Small intestine (tissue), 7 donors: ENCODE measurements around the gene PIK3CG. TPM values are rescaled to one million over a fixed set of nuclear protein-coding genes. Genes with fewer than 3 reads are reported as not detected.
"Not testable (repeated sequence)": the region's sequence is repeated elsewhere in the genome, so short reads cannot be mapped to it uniquely, and the experiment has no call there.

Experiments
- DNase-seq, 2 donors: peaks; one replicate each; pipeline versions ENCODE4 v3.0.0 to v3.0.0-alpha.2; 2013
- FAIRE-seq: peaks from 2 replicates; lab custom pipeline; 2012; peaks lifted over from hg19 to GRCh38; lab: Jason Lieb, UNC
- H3K27ac ChIP-seq, 3 donors: one replicate each; pipeline ENCODE4 v1.5.1; 2013; ENCODE audit warnings: low read length in 2 of 3, mild to moderate bottlenecking in 2 of 3, control low read depth in 1 of 3, inconsistent platforms in 1 of 3, low read depth in 1 of 3, moderate library complexity in 1 of 3
- H3K27me3 ChIP-seq, 3 donors: one replicate each; pipeline ENCODE4 v1.6.1; 2013; ENCODE audit warnings: low read length in 3 of 3, inconsistent platforms in 1 of 3; ENCODE audit not compliant: control insufficient read depth in 3 of 3, insufficient read depth in 3 of 3
- H3K36me3 ChIP-seq, 3 donors: one replicate each; pipeline ENCODE4 v1.6.1; 2013; ENCODE audit warnings: low read length in 3 of 3, inconsistent platforms in 1 of 3, low read depth in 1 of 3, mild to moderate bottlenecking in 1 of 3, moderate library complexity in 1 of 3; ENCODE audit not compliant: control insufficient read depth in 3 of 3, insufficient read depth in 2 of 3
- H3K4me1 ChIP-seq, 3 donors: one replicate each; pipeline ENCODE4 v1.6.1; 2013; ENCODE audit warnings: low read length in 2 of 3, inconsistent platforms in 1 of 3, low read depth in 1 of 3, mild to moderate bottlenecking in 1 of 3, moderate library complexity in 1 of 3; ENCODE audit not compliant: control insufficient read depth in 3 of 3, insufficient read depth in 2 of 3
- H3K4me3 ChIP-seq, 3 donors: one replicate each; pipeline ENCODE4 v1.5.1; 2013; ENCODE audit warnings: low read length in 3 of 3, control low read depth in 1 of 3, inconsistent platforms in 1 of 3, low read depth in 1 of 3, mild to moderate bottlenecking in 1 of 3, moderate library complexity in 1 of 3
- H3K9me3 ChIP-seq, 2 donors: one replicate each; pipeline ENCODE4 v1.6.1; 2013; ENCODE audit warnings: low read depth in 1 of 2, low read length in 1 of 2; ENCODE audit not compliant: control insufficient read depth in 2 of 2, insufficient read depth in 1 of 2
- WGBS, 3 donors: extraction: QIAGEN DNeasy Blood & Tissue Kit; methylation state at CpG; one replicate each; pipeline ENCODE4 v1.1.7; 2013; 5-methylcytosine and 5-hydroxymethylcytosine counted together
- polyA plus RNA-seq, 4 donors: library from polyadenylated mRNA; stranded (reverse) in 3 of 4; unstranded in 1 of 4; fragments of 200-250 nt in 3 of 4; fragments of 120-200 nt in 1 of 4; gene quantifications; one replicate each; pipeline versions ENCODE4 v1.2.1 to v1.2.3, GENCODE V29; 2013
- donor health status: healthy with polysubstance abuse.
- donor health status: control.
- donor health status: control.
- donor health status: Bipolar disorder and iron deficiency.
- donor health status: healthy.

The PIK3CG gene
- polyA plus RNA-seq, 4 donors = 1.1 to 2.3 (median 1.1) TPM

GRCh38 chr7:106829496-106829895, 35.6 kb upstream of the PIK3CG start:
- WGBS, 3 donors = 66 to 86% (median 75%) methylated on average over 7 of the region's 7 CpGs
- H3K9me3 ChIP-seq = peaks cover 0 to 10% of the 10 kb centered on the region in 2 donors
- H3K4me3 ChIP-seq = no peak overlapping the region
- no peaks in the 10 kb centered on the region for H3K36me3 ChIP-seq
- H3K27ac ChIP-seq = no peak overlapping the region
- FAIRE-seq = no peak
- no peaks in the 10 kb centered on the region for H3K27me3 ChIP-seq
- no peak for DNase-seq
- no peaks in the 10 kb centered on the region for H3K4me1 ChIP-seq

GRCh38 chr7:106830896-106831295, 34.2 kb upstream of the PIK3CG start:
- not testable (repeated sequence) for DNase-seq, H3K27ac ChIP-seq, H3K36me3 ChIP-seq, H3K4me1 ChIP-seq, FAIRE-seq, H3K4me3 ChIP-seq, H3K27me3 ChIP-seq
- 87 to 92% (median 92%) methylated on average over 9 of the region's 9 CpGs for WGBS, 3 donors
- H3K9me3 ChIP-seq = peaks cover 0 to 10% of the 10 kb centered on the region in 2 donors

DNA sequence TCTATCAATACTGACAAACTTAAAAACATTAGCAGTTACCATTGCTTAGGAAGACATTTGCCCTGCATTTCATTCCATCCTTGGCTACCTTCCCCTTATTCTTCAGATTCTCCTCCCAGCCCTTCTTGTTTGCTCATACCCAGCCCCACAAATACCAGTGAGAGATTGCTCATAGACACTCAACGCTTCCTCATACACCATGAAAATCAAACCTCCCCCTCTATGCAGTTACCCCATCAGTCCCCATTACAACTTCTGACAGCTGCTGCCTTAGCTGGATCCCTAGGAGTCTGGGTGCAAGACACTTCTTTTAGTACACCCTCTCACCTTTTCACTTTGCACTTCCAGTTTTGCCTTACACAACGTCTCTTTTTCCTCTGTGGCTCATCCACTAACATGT, 28.3 kb upstream of the PIK3CG start:
- H3K9me3 ChIP-seq = no peaks in the 10 kb centered on the region
- H3K27me3 ChIP-seq = no peaks in the 10 kb centered on the region
- DNase-seq = no peak
- 87 to 92% (median 91%) methylated on average over 2 of the region's 2 CpGs for WGBS, 3 donors
- FAIRE-seq = no peak
- H3K27ac ChIP-seq = no peak overlapping the region
- H3K4me3 ChIP-seq = no peak overlapping the region
- no peaks in the 10 kb centered on the region for H3K36me3 ChIP-seq
- no peaks in the 10 kb centered on the region for H3K4me1 ChIP-seq

GRCh38 chr7:106839511-106839910, 25.6 kb upstream of the PIK3CG start:
- Histone ChIP-seq H3K27ac (no peak overlapping the region), H3K4me1 (no peaks in the 10 kb centered on the region), H3K36me3 (no peaks in the 10 kb centered on the region), H3K9me3 (no peaks in the 10 kb centered on the region), H3K27me3 (no peaks in the 10 kb centered on the region), H3K4me3 (no peak overlapping the region)
- FAIRE-seq = no peak
- WGBS, 3 donors = 78 to 94% (median 89%) methylated on average over 2 of the region's 2 CpGs
- DNase-seq = no peak

GRCh38 chr7:106840342-106840741, 24.7 kb upstream of the PIK3CG start:
- Histone ChIP-seq H3K27me3 (no peaks in the 10 kb centered on the region), H3K9me3 (no peaks in the 10 kb centered on the region), H3K36me3 (no peaks in the 10 kb centered on the region), H3K27ac (no peak overlapping the region), H3K4me1 (no peaks in the 10 kb centered on the region), H3K4me3 (no peak overlapping the region)
- no peak for DNase-seq
- FAIRE-seq = no peak
- 39 to 64% (median 51%) methylated on average over 1 of the region's 1 CpG for WGBS, 3 donors

GRCh38 chr7:106841896-106842390, 23.1 kb upstream of the PIK3CG start:
- Histone ChIP-seq H3K27ac (no peak overlapping the region), H3K9me3 (no peaks in the 10 kb centered on the region), H3K36me3 (no peaks in the 10 kb centered on the region), H3K27me3 (no peaks in the 10 kb centered on the region), H3K4me1 (no peaks in the 10 kb centered on the region), H3K4me3 (no peak overlapping the region)
- no peak for DNase-seq
- no peak for FAIRE-seq

DNA sequence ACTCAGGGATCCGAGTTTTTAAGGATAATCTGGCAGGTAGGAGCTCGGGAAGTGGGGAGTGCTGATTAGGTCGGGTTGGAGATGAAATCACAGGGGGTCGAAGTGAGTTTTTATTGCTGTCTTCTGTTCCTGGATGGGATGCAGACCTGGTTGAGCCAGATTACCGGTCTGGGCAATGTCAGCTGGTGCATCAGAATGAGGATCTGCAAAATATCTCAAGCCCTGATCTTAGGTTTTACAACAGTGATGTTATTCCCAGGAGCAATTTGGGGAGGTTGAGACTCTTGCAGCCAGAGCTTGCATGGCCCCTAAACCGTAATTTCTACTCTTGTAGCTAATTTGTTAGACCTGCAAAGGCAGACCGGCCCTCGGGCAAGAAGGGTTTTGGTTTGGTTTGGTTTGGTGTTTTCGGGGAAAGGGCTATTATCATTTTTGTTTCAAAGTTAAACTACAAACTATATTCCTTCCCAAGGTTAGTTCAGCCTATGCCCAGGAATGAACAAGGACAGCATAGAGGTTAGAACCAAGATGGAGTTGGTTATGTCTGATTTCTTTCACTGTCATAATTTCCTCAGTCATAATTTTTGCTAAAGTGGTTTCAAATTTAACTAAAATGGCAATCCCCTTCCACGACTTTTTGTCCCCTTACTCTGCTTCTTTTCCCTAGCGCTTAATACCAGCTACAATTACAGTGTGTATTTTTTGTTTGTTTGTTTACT, 20.6 kb upstream of the PIK3CG start:
- no peaks in the 10 kb centered on the region for H3K36me3 ChIP-seq
- WGBS, 3 donors = 67 to 75% (median 73%) methylated on average over 11 of the region's 11 CpGs
- H3K27ac ChIP-seq = no peak overlapping the region
- H3K9me3 ChIP-seq = no peaks in the 10 kb centered on the region
- H3K4me3 ChIP-seq = no peak overlapping the region
- FAIRE-seq = no peak
- no peak for DNase-seq
- H3K27me3 ChIP-seq = no peaks in the 10 kb centered on the region
- H3K4me1 ChIP-seq = no peaks in the 10 kb centered on the region

DNA sequence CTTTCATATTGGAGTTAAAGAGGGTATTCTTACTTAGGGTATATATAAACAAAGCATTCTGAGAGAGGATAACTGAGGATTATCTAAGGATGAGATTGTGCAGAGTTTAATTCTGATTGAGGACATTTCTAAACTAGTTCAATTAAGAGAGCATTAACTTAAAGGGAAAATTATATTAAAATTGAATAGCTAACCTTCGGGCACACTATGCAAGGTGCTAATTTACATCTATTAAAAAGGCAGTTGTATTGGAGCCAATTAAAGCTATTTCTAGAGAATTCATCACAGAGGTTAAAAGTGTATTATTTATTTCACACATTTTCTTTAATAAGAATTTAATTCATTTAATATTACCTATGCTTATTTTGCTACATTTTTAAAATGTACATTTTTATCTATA, 17.0 kb upstream of the PIK3CG start:
- Histone ChIP-seq H3K36me3 (no peaks in the 10 kb centered on the region), H3K4me3 (no peak overlapping the region), H3K4me1 (no peaks in the 10 kb centered on the region), H3K9me3 (no peaks in the 10 kb centered on the region), H3K27me3 (no peaks in the 10 kb centered on the region), H3K27ac (no peak overlapping the region)
- WGBS, 3 donors = 91 to 95% (median 92%) methylated on average over 1 of the region's 1 CpG
- DNase-seq (no peak), FAIRE-seq (no peak)
